ENCODE results near the gene B3GALT6.

The B3GALT6 gene

DNA sequence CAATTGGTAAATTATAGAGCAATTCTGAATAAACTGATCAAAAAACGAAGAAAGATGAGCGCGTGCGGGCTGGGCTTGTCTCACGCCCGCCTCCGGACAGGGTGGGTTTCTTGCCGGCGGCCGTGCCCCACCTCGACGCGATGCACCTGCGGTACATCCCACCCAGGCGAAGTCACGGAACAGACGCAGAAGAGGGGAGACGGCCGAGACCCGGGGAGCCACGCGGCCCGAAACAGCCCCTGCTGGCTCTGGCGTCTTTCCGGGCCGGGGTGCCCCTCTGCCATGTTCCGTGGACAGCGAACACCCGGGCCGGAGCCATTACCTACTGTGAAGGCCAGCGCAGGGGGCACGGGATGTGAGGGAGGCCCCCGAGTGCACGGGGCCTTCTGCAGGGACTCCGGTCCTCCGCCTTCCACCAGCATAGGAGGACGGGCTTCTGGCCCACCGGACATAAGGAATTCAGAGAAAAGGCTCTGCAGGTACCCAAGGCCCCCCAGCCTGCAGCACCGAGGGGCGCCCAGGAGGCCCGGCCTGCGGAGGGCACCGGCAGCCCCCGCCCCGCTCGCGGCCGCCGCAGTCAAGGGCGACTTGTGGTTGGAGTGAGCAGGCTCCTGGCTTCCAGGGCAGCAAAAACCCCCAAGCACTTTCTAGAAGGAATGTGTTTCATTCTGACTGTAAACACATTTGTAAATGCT lies 22.1 kb downstream of the B3GALT6 start:
- POLR2A ChIA-PET: no interaction called here
- TF ChIP-seq LEF1 (IDR thresholded peaks at IDR 0.05; ENCODE audit: borderline replicate concordance) (no peak), NFRKB (IDR thresholded peaks at IDR 0.05) (no peak), SUZ12 (IDR thresholded peaks at IDR 0.05) (no peak), L3MBTL2 (conservative IDR thresholded peaks at IDR 0.05) (no peak), ARNT (IDR thresholded peaks at IDR 0.05) (no peak), ZNF384 (IDR thresholded peaks at IDR 0.05) (no peak), TARDBP (IDR thresholded peaks at IDR 0.05) (no peak), FOXK2 (IDR thresholded peaks at IDR 0.05) (no peak), FOXM1 (IDR thresholded peaks at IDR 0.05; ENCODE audit: borderline replicate concordance) (no peak), ELF4 (IDR thresholded peaks at IDR 0.05) (no peak), HDGF (IDR thresholded peaks at IDR 0.05; ENCODE audit: borderline replicate concordance) (no peak), FOXA1 (IDR thresholded peaks at IDR 0.05) (no peak), CTBP1 (IDR thresholded peaks at IDR 0.05; ENCODE audit: borderline replicate concordance) (no peak), BHLHE40 (IDR thresholded peaks at IDR 0.05; ENCODE audit: borderline replicate concordance) (no peak), SP1 (IDR thresholded peaks at IDR 0.05) (no peak)
- TF ChIP-seq, protein P1, sequence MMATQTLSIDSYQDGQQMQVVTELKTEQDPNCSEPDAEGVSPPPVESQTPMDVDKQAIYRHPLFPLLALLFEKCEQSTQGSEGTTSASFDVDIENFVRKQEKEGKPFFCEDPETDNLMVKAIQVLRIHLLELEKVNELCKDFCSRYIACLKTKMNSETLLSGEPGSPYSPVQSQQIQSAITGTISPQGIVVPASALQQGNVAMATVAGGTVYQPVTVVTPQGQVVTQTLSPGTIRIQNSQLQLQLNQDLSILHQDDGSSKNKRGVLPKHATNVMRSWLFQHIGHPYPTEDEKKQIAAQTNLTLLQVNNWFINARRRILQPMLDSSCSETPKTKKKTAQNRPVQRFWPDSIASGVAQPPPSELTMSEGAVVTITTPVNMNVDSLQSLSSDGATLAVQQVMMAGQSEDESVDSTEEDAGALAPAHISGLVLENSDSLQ (IDR thresholded peaks at IDR 0.05): no peak
- CTCF ChIA-PET: no interaction called here
- DNase-seq (ENCODE audit: extremely low spot score): no peak

DNA sequence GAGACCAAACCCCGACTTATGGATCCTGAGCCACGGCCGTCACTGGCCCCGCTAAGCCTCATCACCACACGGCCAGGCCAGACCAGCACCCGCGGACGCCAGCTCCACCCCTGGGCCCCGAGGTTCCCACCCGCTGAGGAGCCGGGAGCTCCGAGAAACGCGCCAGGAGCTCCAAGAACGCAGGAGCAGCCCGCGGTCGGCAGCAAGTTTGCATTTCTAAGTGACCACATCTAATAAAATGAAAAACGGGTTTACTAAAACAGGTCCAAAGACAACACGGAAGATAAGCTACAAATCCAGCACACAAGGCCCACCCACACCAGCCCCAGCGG lies 22.6 kb downstream of the B3GALT6 start:
- DNase-seq (ENCODE audit: extremely low spot score): no peak
- no peak for TF ChIP-seq L3MBTL2 (conservative IDR thresholded peaks at IDR 0.05)
- TF ChIP-seq SUZ12 (IDR thresholded peaks at IDR 0.05): no peak
- no peak for TF ChIP-seq BHLHE40 (IDR thresholded peaks at IDR 0.05; ENCODE audit: borderline replicate concordance)
- no peak for TF ChIP-seq TARDBP (IDR thresholded peaks at IDR 0.05)
- no peak for TF ChIP-seq ARNT (IDR thresholded peaks at IDR 0.05)
- TF ChIP-seq, protein P1 (IDR thresholded peaks at IDR 0.05): no peak
- no peak for TF ChIP-seq FOXA1 (IDR thresholded peaks at IDR 0.05)
- TF ChIP-seq FOXK2 (IDR thresholded peaks at IDR 0.05): no peak
- TF ChIP-seq CTBP1 (IDR thresholded peaks at IDR 0.05; ENCODE audit: borderline replicate concordance): no peak
- TF ChIP-seq LEF1 (IDR thresholded peaks at IDR 0.05; ENCODE audit: borderline replicate concordance): no peak
- no peak for TF ChIP-seq SP1 (IDR thresholded peaks at IDR 0.05)
- CTCF ChIA-PET: no interaction called here
- POLR2A ChIA-PET: interaction anchor here (1.1 kb wide), 1 partner anchor 22 kb away, joined by 3 read pairs; the partner anchor contains the start of gene B3GALT6

DNA sequence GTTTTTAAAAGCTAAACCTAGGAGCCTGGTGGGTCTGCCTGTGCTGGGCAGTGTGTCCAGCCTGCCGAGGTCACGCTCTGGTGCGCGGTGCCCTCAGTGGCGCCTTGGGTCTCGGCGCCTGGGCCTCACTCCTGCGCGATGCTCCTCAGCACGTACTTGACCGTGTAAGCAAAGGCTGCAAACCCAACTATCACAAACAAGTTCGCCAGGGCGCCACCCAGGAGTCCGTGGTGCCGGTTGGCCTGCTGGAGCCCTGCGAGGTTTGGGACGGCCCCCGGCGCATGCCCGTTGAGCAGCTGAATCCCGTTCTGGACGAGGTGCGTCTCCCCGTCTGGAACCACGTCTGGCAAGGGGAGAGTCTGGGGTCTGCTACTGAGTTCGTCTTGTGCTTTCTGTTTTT lies 23.0 kb downstream of the B3GALT6 start:
- TF ChIP-seq ELF4 (IDR thresholded peaks at IDR 0.05): no peak
- TF ChIP-seq ARNT (IDR thresholded peaks at IDR 0.05): no peak
- TF ChIP-seq FOXA1 (IDR thresholded peaks at IDR 0.05): no peak
- no peak for TF ChIP-seq BHLHE40 (IDR thresholded peaks at IDR 0.05; ENCODE audit: borderline replicate concordance)
- TF ChIP-seq L3MBTL2 (conservative IDR thresholded peaks at IDR 0.05): no peak
- TF ChIP-seq, protein P1 (IDR thresholded peaks at IDR 0.05): no peak
- TF ChIP-seq TARDBP (IDR thresholded peaks at IDR 0.05): no peak
- TF ChIP-seq LEF1 (IDR thresholded peaks at IDR 0.05; ENCODE audit: borderline replicate concordance): no peak
- TF ChIP-seq SUZ12 (IDR thresholded peaks at IDR 0.05): no peak
- no peak for TF ChIP-seq NFRKB (IDR thresholded peaks at IDR 0.05)
- TF ChIP-seq ZNF384 (IDR thresholded peaks at IDR 0.05): no peak
- no peak for TF ChIP-seq FOXK2 (IDR thresholded peaks at IDR 0.05)
- TF ChIP-seq CTBP1 (IDR thresholded peaks at IDR 0.05; ENCODE audit: borderline replicate concordance): no peak
- ChIA-PET POLR2A (interaction anchor here (1.1 kb wide), 1 partner anchor 23 kb away, joined by 3 read pairs; the partner anchor contains the start of gene B3GALT6), CTCF (no interaction called here)
- DNase-seq (ENCODE audit: extremely low spot score): no peak

DNA sequence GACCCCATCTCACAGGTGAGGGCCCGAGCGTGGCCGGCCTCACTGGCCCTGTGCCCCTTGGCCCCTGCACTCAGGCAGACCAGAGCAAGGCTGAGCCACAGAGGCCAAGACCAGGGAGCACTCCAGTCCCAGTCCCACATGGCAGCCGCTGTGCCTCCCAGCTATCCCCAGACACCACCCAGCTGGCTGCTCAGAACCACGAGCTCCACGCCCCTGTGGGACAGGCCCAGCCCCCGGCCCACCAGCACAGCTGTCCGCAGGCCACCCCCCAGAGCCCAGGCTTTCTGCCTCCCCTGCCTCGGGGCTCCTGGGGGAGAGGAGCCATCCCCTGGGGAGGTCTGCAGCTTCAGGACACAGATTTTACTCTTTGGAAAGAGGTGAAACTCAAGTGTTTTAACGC lies 23.6 kb downstream of the B3GALT6 start:
- TF ChIP-seq CTBP1 (IDR thresholded peaks at IDR 0.05; ENCODE audit: borderline replicate concordance): no peak
- TF ChIP-seq SUZ12 (IDR thresholded peaks at IDR 0.05): no peak
- no peak for TF ChIP-seq FOXA1 (IDR thresholded peaks at IDR 0.05)
- TF ChIP-seq, protein P1 (IDR thresholded peaks at IDR 0.05): no peak
- TF ChIP-seq SP1 (IDR thresholded peaks at IDR 0.05): no peak
- no peak for TF ChIP-seq ARNT (IDR thresholded peaks at IDR 0.05)
- no peak for TF ChIP-seq FOXM1 (IDR thresholded peaks at IDR 0.05; ENCODE audit: borderline replicate concordance)
- no peak for TF ChIP-seq FOXK2 (IDR thresholded peaks at IDR 0.05)
- no peak for TF ChIP-seq ELF4 (IDR thresholded peaks at IDR 0.05)
- TF ChIP-seq ZNF384 (IDR thresholded peaks at IDR 0.05): no peak
- TF ChIP-seq NFRKB (IDR thresholded peaks at IDR 0.05): no peak
- TF ChIP-seq LEF1 (IDR thresholded peaks at IDR 0.05; ENCODE audit: borderline replicate concordance): no peak
- TF ChIP-seq BHLHE40 (IDR thresholded peaks at IDR 0.05; ENCODE audit: borderline replicate concordance): no peak
- no peak for TF ChIP-seq TARDBP (IDR thresholded peaks at IDR 0.05)
- no peak for TF ChIP-seq L3MBTL2 (conservative IDR thresholded peaks at IDR 0.05)
- TF ChIP-seq HDGF (IDR thresholded peaks at IDR 0.05; ENCODE audit: borderline replicate concordance): no peak
- ChIA-PET POLR2A (interaction anchor here (1.1 kb wide), 1 partner anchor 23 kb away, joined by 3 read pairs; the partner anchor contains the start of gene B3GALT6), CTCF (no interaction called here)
- DNase-seq (ENCODE audit: extremely low spot score): no peak

Measured in HEK293T (cell line).